Calu3 (cell line): Measurements from ENCODE around the gene PPFIBP2. TPM values are rescaled to one million over a fixed set of nuclear protein-coding genes. Genes with fewer than 3 reads are reported as not detected.

Source experiments
- BruUV-seq: library from RNA; stranded (reverse); fragments of 400-500 nt; replicated peaks from 2 replicates; lab custom pipeline; 2021; lab: Mats Ljungman, UMichigan
- CTCF ChIA-PET: fragments of 300-600 bp; sonication (Branson Sonifier 250); formaldehyde crosslinking; loops from one replicate; lab custom pipeline; 2022; ENCODE audit warnings: antibody characterized with exemption; lab: Charles Lee
- DNase-seq: peaks from one replicate; pipeline ENCODE4 v3.0.0; 2022
- H3K27ac Mint-ChIP-seq: one replicate; pipeline ENCODE4 v1.8.0; 2022; ENCODE audit warnings: mixed read lengths; ENCODE audit not compliant: unreplicated experiment
- H3K27me3 Mint-ChIP-seq: one replicate; pipeline ENCODE4 v1.8.0; 2022; ENCODE audit warnings: mixed read lengths; ENCODE audit not compliant: unreplicated experiment
- H3K36me3 Mint-ChIP-seq: one replicate; pipeline ENCODE4 v1.8.0; 2022; ENCODE audit warnings: mild to moderate bottlenecking, moderate library complexity, mixed read lengths; ENCODE audit not compliant: insufficient read depth, unreplicated experiment
- H3K4me1 Mint-ChIP-seq: one replicate; pipeline ENCODE4 v1.8.0; 2022; ENCODE audit warnings: mild to moderate bottlenecking, low read depth, mixed read lengths; ENCODE audit not compliant: unreplicated experiment
- H3K4me3 Mint-ChIP-seq: one replicate; pipeline ENCODE4 v1.8.0; 2022; ENCODE audit warnings: mild to moderate bottlenecking, low read depth, moderate library complexity, mixed read lengths; ENCODE audit not compliant: unreplicated experiment
- H3K9me3 Mint-ChIP-seq: one replicate; pipeline ENCODE4 v1.8.0; 2022; ENCODE audit warnings: low read depth, mixed read lengths; ENCODE audit not compliant: unreplicated experiment
- CTCF ChIP-seq: fragments of 200-600 bp; IDR thresholded peaks from one replicate; pipeline ENCODE4 v1.8.0; 2022; ENCODE audit warnings: antibody characterized with exemption; ENCODE audit not compliant: unreplicated experiment
- intact Hi-C: fragments of 100-400 bp; cut with micrococcal nuclease; formaldehyde crosslinking; loops from one replicate; pipeline ENCODE4 v1.10.0; 2022; ENCODE audit not compliant: unreplicated experiment
- total RNA-seq: library from RNA; stranded (reverse); gene quantifications from 2 replicates; pipeline ENCODE4 v1.2.3, GENCODE V29; 2022

PPFIBP2 gene
- total RNA-seq, 1 experiment from 2014 or later = 28.5 TPM

DNA sequence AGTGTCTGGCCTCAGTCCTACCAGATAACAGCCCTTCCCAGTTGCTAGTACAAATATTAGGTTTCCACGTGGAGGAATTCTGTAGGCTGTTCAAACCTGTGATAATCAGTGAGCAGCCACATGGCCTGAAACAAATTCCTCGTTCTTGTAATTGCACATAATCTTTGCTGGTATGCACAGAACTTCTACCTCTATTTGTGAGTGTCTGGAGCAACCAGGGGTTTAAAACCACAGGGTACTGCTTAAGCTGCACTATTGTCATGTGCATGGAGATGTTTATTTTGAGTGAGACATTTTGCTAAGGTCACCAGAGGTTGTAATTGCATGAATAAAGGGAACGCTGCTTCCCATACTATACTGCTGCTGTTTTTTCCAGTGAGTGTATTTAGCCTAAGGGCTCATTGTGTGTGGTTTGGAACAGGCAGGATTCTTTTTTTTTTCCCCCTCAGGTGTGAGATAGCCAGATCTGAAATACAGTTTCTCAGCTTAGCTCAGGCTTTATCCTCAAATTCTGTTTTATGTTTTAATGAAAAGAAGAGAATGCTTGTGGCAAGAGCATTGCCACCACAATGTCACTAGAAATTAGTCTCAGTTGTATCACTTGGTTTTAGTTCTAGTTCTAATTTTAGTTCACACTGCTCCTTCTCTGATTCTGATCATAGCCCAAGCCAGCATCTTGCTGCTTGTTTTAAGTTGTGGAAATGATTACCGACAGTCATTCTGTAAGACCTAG lies 99.0 kb downstream of the PPFIBP2 start:
- Mint-ChIP-seq H3K27me3 (no peaks in the 10 kb centered on the region), H3K27ac (peak overlapping the region; percentile 48), H3K4me1 (peaks cover 51% of the 10 kb centered on the region), H3K9me3 (no peaks in the 10 kb centered on the region), H3K4me3 (peak overlapping the region; percentile 26), H3K36me3 (peaks cover 4% of the 10 kb centered on the region)
- intact Hi-C loops = no loop called here
- CTCF ChIA-PET = interaction anchor here (1.4 to 1.9 kb wide), 2 partner anchors 10 to 41 kb away, joined by 3 to 10 read pairs; no protein-coding TSS in a partner anchor
- no peak for TF ChIP-seq CTCF
- DNase-seq = peak; percentile 6
- BruUV-seq = no TSS peak

DNA sequence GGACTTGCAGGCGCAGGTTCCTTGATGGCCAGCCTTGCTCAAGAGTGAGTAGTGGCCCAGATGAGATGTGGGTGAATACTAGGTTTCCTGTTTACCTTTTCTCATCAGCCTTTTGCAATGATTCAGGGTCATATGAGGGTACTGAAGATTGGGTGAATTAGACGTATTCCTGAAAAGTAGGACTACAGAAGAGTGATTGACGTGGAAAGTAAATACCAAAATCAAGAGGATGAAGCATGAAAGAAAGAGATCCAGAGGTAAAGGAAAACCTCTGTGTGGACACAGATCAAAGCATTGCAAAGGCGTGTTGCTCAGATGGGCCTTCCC lies 99.6 kb downstream of the PPFIBP2 start:
- CTCF ChIA-PET = no interaction called here
- Mint-ChIP-seq H3K27ac (peak overlapping the region; percentile 48), H3K36me3 (peaks cover 4% of the 10 kb centered on the region), H3K27me3 (no peaks in the 10 kb centered on the region), H3K4me3 (peak overlapping the region; percentile 26), H3K4me1 (peaks cover 51% of the 10 kb centered on the region), H3K9me3 (no peaks in the 10 kb centered on the region)
- DNase-seq = no peak
- TF ChIP-seq CTCF = no peak
- no TSS peak for BruUV-seq
- intact Hi-C loops = no loop called here

GRCh38 chr11:7614656-7615055 lies 100.9 kb downstream of the PPFIBP2 start:
- intact Hi-C loops = no loop called here
- peaks cover 51% of the 10 kb centered on the region for H3K4me1 Mint-ChIP-seq
- CTCF ChIA-PET = no interaction called here
- no peak for TF ChIP-seq CTCF
- no peaks in the 10 kb centered on the region for H3K27me3 Mint-ChIP-seq
- H3K36me3 Mint-ChIP-seq = peaks cover 4% of the 10 kb centered on the region
- DNase-seq = no peak
- no peak overlapping the region for H3K4me3 Mint-ChIP-seq
- H3K9me3 Mint-ChIP-seq = no peaks in the 10 kb centered on the region
- BruUV-seq = no TSS peak
- H3K27ac Mint-ChIP-seq = peak overlapping the region; percentile 47

- Mint-ChIP-seq H3K36me3 (peaks cover 3% of the 10 kb centered on the region), H3K9me3 (no peaks in the 10 kb centered on the region), H3K27me3 (no peaks in the 10 kb centered on the region), H3K27ac (no peak overlapping the region), H3K4me3 (no peak overlapping the region), H3K4me1 (peaks cover 29% of the 10 kb centered on the region)
- BruUV-seq = no TSS peak
- no peak for TF ChIP-seq CTCF
- no peak for DNase-seq
- CTCF ChIA-PET = no interaction called here
- intact Hi-C loops = no loop called here
These were observed 103.2 kb downstream of the PPFIBP2 start for GRCh38 chr11:7617032-7617431.
